Measurements from ENCODE around the gene SETD3. TPM values are rescaled to one million over a fixed set of nuclear protein-coding genes. Genes with fewer than 3 reads are reported as not detected.

SETD3 gene
- 100 to 1,000 TPM in 1 of 4 donors, 10 to 100 TPM in 3; 76.3 to 110 (median 96.6) TPM for total RNA-seq

DNA sequence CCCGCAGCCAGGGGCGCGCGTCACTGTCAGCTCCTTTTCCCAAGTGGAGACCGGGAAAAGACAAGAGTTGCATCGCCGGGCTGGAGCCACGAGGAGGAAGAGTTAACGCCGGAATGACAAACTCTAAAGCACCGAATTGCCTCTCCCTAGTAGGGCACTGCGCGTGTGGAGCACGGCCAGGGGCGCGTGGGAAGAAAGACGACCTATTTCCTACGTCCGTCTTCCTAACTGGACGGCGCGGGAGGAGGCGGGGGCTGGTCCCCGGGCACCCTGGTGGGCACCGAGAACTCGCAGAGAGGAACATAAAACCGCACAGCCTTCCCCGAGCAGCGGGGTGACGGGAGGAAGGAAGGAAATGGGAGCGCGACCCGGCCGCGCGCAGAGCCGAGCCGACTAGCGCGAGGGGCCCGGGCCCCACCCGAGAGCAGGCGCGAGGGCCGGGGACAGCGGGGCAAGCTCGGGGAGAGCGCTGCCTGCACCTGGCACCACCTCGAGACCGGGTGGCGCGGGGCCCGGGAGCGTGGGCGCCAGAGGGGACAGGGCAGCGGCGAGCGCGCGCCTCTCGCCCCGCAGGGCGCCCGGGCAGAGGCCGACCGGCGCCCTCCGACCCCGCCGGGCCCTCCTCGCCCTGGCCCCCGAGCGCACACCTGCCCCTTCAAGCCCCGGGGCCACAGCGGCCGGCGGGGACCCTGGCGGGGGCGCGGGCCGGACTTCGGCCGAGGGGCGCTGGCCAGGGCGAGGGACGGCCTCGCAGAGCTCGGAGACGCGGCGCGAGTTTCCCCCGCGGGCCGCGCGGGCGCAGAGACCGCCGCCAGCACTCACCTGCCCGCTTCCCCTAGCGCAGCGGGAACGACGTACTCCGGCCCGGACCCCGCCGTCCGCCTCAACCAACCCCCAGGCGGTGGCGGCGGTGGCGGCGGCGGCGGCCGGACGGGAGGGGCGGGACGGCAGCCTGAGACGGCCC, at the start of gene SETD3:
TSS of gene SETD3 (minus strand) at position 954 of the 964 bp plus-strand sequence. CDS start 15,054 bp downstream, outside the sequence.
- TF ChIP-seq, protein P1, sequence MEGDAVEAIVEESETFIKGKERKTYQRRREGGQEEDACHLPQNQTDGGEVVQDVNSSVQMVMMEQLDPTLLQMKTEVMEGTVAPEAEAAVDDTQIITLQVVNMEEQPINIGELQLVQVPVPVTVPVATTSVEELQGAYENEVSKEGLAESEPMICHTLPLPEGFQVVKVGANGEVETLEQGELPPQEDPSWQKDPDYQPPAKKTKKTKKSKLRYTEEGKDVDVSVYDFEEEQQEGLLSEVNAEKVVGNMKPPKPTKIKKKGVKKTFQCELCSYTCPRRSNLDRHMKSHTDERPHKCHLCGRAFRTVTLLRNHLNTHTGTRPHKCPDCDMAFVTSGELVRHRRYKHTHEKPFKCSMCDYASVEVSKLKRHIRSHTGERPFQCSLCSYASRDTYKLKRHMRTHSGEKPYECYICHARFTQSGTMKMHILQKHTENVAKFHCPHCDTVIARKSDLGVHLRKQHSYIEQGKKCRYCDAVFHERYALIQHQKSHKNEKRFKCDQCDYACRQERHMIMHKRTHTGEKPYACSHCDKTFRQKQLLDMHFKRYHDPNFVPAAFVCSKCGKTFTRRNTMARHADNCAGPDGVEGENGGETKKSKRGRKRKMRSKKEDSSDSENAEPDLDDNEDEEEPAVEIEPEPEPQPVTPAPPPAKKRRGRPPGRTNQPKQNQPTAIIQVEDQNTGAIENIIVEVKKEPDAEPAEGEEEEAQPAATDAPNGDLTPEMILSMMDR (IDR thresholded peaks at IDR 0.05; ENCODE audit: low read depth), result no peak

GRCh38 chr14:99529899-99530298, 49.2 kb upstream of the SETD3 start:
- TF ChIP-seq, protein P1 (IDR thresholded peaks at IDR 0.05; ENCODE audit: low read depth), result no peak

GRCh38 chr14:99527427-99528076, 46.9 kb upstream of the SETD3 start:
- TF ChIP-seq, protein P1 (IDR thresholded peaks at IDR 0.05; ENCODE audit: low read depth), result no peak

DNA sequence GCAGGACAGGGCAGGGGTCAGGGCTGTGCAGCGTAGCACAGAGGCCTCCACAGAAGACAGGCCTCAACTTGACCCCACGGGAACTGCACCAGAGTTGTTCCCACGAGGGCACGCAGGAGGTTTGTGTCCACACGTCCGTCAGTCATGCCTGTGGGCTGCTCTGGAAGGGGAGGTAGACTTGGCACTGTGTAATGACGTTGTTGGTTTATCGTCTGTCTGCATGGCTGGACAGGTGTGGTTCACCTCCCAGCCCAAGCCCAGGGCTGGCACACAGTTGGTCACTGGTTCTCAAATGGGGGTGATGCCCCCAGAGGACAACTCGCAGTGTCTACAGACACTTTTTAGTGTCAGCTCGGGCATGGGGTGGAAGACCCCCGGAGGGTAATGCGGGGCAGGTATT, 46.4 kb upstream of the SETD3 start:
- TF ChIP-seq, protein P1 (IDR thresholded peaks at IDR 0.05; ENCODE audit: low read depth), result no peak

DNA sequence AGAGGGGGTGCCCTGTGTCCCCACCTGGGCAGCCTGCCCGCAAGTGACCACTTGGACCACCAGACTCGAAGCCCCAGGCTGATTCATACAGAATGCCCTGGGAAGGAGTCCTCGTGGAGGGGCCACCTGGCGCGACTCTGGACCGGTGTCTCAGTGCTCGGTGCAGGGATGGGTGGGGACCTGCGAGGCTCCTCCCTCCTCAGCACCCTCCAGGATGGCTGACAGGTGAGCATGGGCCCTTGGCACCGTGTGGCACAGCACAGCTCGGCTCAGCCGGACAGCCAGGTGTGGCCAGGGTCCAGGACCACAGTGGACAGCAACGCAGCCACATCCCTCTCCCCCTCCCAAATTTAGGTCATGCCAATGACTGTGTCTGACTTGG, 45.0 kb upstream of the SETD3 start:
- TF ChIP-seq, protein P1 (IDR thresholded peaks at IDR 0.05; ENCODE audit: low read depth), result no peak

- TF ChIP-seq, protein P1 (IDR thresholded peaks at IDR 0.05; ENCODE audit: low read depth), result no peak
Observed at GRCh38 chr14:99524804-99525698, 44.4 kb upstream of the SETD3 start.
